AG09309 (cell line): Measurements from ENCODE around the gene ARL2BP.

Experiments
- DNase-seq: peaks from one replicate; pipeline ENCODE4 v3.0.0-alpha.2; 2010; ENCODE audit warnings: low read depth
- H3K4me3 ChIP-seq: 2 replicates; pipeline ENCODE4 v1.5.1; 2011; ENCODE audit warnings: mild to moderate bottlenecking, low read depth, low read length, moderate library complexity; ENCODE audit not compliant: control insufficient read depth
- CTCF ChIP-seq: IDR thresholded peaks from 2 replicates; pipeline ENCODE4 v1.5.1; 2011; ENCODE audit warnings: mild to moderate bottlenecking, low read depth, low read length, inconsistent platforms; ENCODE audit not compliant: insufficient read depth, control insufficient read depth; ENCODE audit errors: missing control alignments

The ARL2BP gene

GRCh38 chr16:57283214-57283958 is 38.3 kb downstream of the ARL2BP start:
- TF ChIP-seq CTCF = no peak
- no peak overlapping the region for H3K4me3 ChIP-seq

GRCh38 chr16:57283959-57284208 is 38.8 kb downstream of the ARL2BP start:
- no peak for DNase-seq
- no peak overlapping the region for H3K4me3 ChIP-seq

More at GRCh38 chr16:57283214-57283958, 38.3 kb downstream of the ARL2BP start:
- no peak for DNase-seq

GRCh38 chr16:57284209-57284951 is 39.3 kb downstream of the ARL2BP start, which contains the start of gene PLLP:
Gene PLLP, minus strand, starts transcription at chr16:57284672. Its CDS starts 132 bp downstream, at chr16:57284540.
- DNase-seq = no peak
- H3K4me3 ChIP-seq = peak within 1 kb of the TSS; percentile 47
- no peak for TF ChIP-seq CTCF

More at GRCh38 chr16:57283959-57284208, 38.8 kb downstream of the ARL2BP start:
- TF ChIP-seq CTCF = no peak

GRCh38 chr16:57284952-57285363 is 39.9 kb downstream of the ARL2BP start:
- H3K4me3 ChIP-seq = peak overlapping the region; percentile 47
- TF ChIP-seq CTCF = no peak
- DNase-seq = no peak

- TF ChIP-seq CTCF = no peak
- DNase-seq = no peak
- H3K4me3 ChIP-seq = no peak overlapping the region
These were observed 40.3 kb downstream of the ARL2BP start for GRCh38 chr16:57285379-57285778.

GRCh38 chr16:57289391-57290257 is 44.6 kb downstream of the ARL2BP start:
- H3K4me3 ChIP-seq = no peak overlapping the region
- no peak for TF ChIP-seq CTCF

More at GRCh38 chr16:57289391-57290257, 44.6 kb downstream of the ARL2BP start:
- no peak for DNase-seq
